Astrocyte (in vitro differentiated cells and primary cell): ENCODE data around the gene EIF2B1. TPM values are rescaled to one million over a fixed set of nuclear protein-coding genes. Genes with fewer than 3 reads are reported as not detected.

Experiments used
- DNase-seq: peaks from one replicate; pipeline ENCODE4 v3.0.0-alpha.2; 2010; ENCODE audit warnings: low read depth
- FAIRE-seq: peaks from 2 replicates; lab custom pipeline; 2011; peaks lifted over from hg19 to GRCh38; lab: Jason Lieb, UNC
- H2AFZ ChIP-seq: 2 replicates; pipeline ENCODE4 v1.6.0; 2012; ENCODE audit warnings: low read depth, low read length, inconsistent platforms
- H3K27ac ChIP-seq: 2 replicates; pipeline ENCODE4 v1.5.1; 2011; ENCODE audit warnings: low read depth, low read length, inconsistent platforms
- H3K27me3 ChIP-seq: 2 replicates; pipeline ENCODE4 v1.6.0; 2011; ENCODE audit warnings: low read length, inconsistent platforms; ENCODE audit not compliant: insufficient read depth
- H3K36me3 ChIP-seq: 2 replicates; pipeline ENCODE4 v1.5.1; 2011; ENCODE audit warnings: low read length, inconsistent platforms; ENCODE audit not compliant: insufficient read depth
- H3K4me1 ChIP-seq: 2 replicates; pipeline ENCODE4 v1.5.1; 2011; ENCODE audit warnings: low read length, inconsistent platforms; ENCODE audit not compliant: insufficient read depth
- H3K4me2 ChIP-seq: 2 replicates; pipeline ENCODE4 v1.6.0; 2012; ENCODE audit warnings: low read length, inconsistent platforms
- H3K4me3 ChIP-seq: 2 replicates; pipeline ENCODE4 v1.5.1; 2011; ENCODE audit warnings: low read depth, mild to moderate bottlenecking, low read length, inconsistent platforms; ENCODE audit not compliant: insufficient read depth
- H3K79me2 ChIP-seq: 2 replicates; pipeline ENCODE4 v1.6.0; 2012; ENCODE audit warnings: mild to moderate bottlenecking, low read length, inconsistent platforms; ENCODE audit not compliant: insufficient read depth
- H3K9ac ChIP-seq: 2 replicates; pipeline ENCODE4 v1.6.0; 2012; ENCODE audit warnings: mild to moderate bottlenecking, low read length, inconsistent platforms
- H3K9me3 ChIP-seq: 2 replicates; pipeline ENCODE4 v1.5.1; 2012; ENCODE audit warnings: low read depth, mild to moderate bottlenecking, low read length, inconsistent platforms; ENCODE audit not compliant: insufficient read depth
- H4K20me1 ChIP-seq: 2 replicates; pipeline ENCODE4 v1.6.0; 2012; ENCODE audit warnings: low read length, inconsistent platforms; ENCODE audit not compliant: insufficient read depth
- H3K27ac Mint-ChIP-seq: one replicate; pipeline ENCODE4 v1.8.0; 2021; ENCODE audit warnings: mild to moderate bottlenecking, mixed read lengths; ENCODE audit not compliant: unreplicated experiment
- H3K27me3 Mint-ChIP-seq: one replicate; pipeline ENCODE4 v1.8.0; 2021; ENCODE audit warnings: low read depth, mixed read lengths; ENCODE audit not compliant: unreplicated experiment
- H3K36me3 Mint-ChIP-seq: one replicate; pipeline ENCODE4 v1.8.0; 2021; ENCODE audit warnings: low read depth, mixed read lengths; ENCODE audit not compliant: unreplicated experiment
- H3K4me1 Mint-ChIP-seq: one replicate; pipeline ENCODE4 v1.8.0; 2021; ENCODE audit warnings: low read depth, mixed read lengths; ENCODE audit not compliant: unreplicated experiment
- H3K4me3 Mint-ChIP-seq: one replicate; pipeline ENCODE4 v1.8.0; 2021; ENCODE audit warnings: mild to moderate bottlenecking, moderate library complexity, mixed read lengths; ENCODE audit not compliant: unreplicated experiment
- H3K9me3 Mint-ChIP-seq: one replicate; pipeline ENCODE4 v1.8.0; 2021; ENCODE audit warnings: mild to moderate bottlenecking, mixed read lengths; ENCODE audit not compliant: unreplicated experiment
- CTCF ChIP-seq: IDR thresholded peaks from 2 replicates; pipeline ENCODE4 v1.5.1; 2011; ENCODE audit warnings: low read depth, mild to moderate bottlenecking, inconsistent platforms, low read length, moderate library complexity; ENCODE audit not compliant: insufficient read depth
- EZH2 ChIP-seq: IDR thresholded peaks from 2 replicates; pipeline ENCODE4 v1.6.1; 2012; ENCODE audit warnings: mild to moderate bottlenecking, low read length, inconsistent platforms; ENCODE audit not compliant: insufficient read depth
- total RNA-seq: library from RNA; stranded (reverse); gene quantifications from 2 replicates; pipeline ENCODE4 v1.2.1, GENCODE V29; 2021

The EIF2B1 gene
- total RNA-seq, 1 donor from 2014 or later = 49.3 TPM

GRCh38 chr12:123576611-123577010 is 56.9 kb downstream of the EIF2B1 start:
- no peak overlapping the region for H3K27ac Mint-ChIP-seq
- Histone ChIP-seq H4K20me1 (no peaks in the 10 kb centered on the region), H3K27ac (no peak overlapping the region), H3K4me2 (no peak overlapping the region), H2AFZ (no peak overlapping the region), H3K27me3 (no peaks in the 10 kb centered on the region), H3K79me2 (no peaks in the 10 kb centered on the region), H3K4me1 (no peaks in the 10 kb centered on the region), H3K9me3 (no peaks in the 10 kb centered on the region), H3K4me3 (no peak overlapping the region), H3K36me3 (no peaks in the 10 kb centered on the region), H3K9ac (no peak overlapping the region)
- H3K4me3 Mint-ChIP-seq = peak overlapping the region; percentile 0
- no peaks in the 10 kb centered on the region for H3K9me3 Mint-ChIP-seq
- H3K36me3 Mint-ChIP-seq = peaks cover 4% of the 10 kb centered on the region
- TF ChIP-seq CTCF = no peak
- no peak for TF ChIP-seq EZH2
- FAIRE-seq (no peak), DNase-seq (peak; percentile 19)
- H3K4me1 Mint-ChIP-seq = peaks cover 2% of the 10 kb centered on the region
- H3K27me3 Mint-ChIP-seq = no peaks in the 10 kb centered on the region

- H3K9ac ChIP-seq = no peak overlapping the region
- no peak for TF ChIP-seq CTCF
- no peak for TF ChIP-seq EZH2
- Mint-ChIP-seq H3K9me3 (no peaks in the 10 kb centered on the region), H3K4me3 (peak overlapping the region; percentile 0), H3K4me1 (peaks cover 13% of the 10 kb centered on the region), H3K27ac (no peak overlapping the region), H3K36me3 (peaks cover 4% of the 10 kb centered on the region), H3K27me3 (no peaks in the 10 kb centered on the region)
- no peaks in the 10 kb centered on the region for H3K4me1 ChIP-seq
- no peak overlapping the region for H3K4me3 ChIP-seq
- DNase-seq (no peak), FAIRE-seq (no peak)
- H2AFZ ChIP-seq = no peak overlapping the region
- no peak overlapping the region for H3K4me2 ChIP-seq
- H3K36me3 ChIP-seq = no peaks in the 10 kb centered on the region
- H3K9me3 ChIP-seq = no peaks in the 10 kb centered on the region
- H3K27me3 ChIP-seq = no peaks in the 10 kb centered on the region
- H3K27ac ChIP-seq = no peak overlapping the region
- no peaks in the 10 kb centered on the region for H3K79me2 ChIP-seq
- H4K20me1 ChIP-seq = no peaks in the 10 kb centered on the region
Observed at GRCh38 chr12:123573870-123574269, 59.6 kb downstream of the EIF2B1 start.

- H3K79me2 ChIP-seq = no peaks in the 10 kb centered on the region
- no peak overlapping the region for H3K4me3 ChIP-seq
- Mint-ChIP-seq H3K4me3 (no peak overlapping the region), H3K9me3 (no peaks in the 10 kb centered on the region), H3K4me1 (peaks cover 13% of the 10 kb centered on the region), H3K36me3 (peaks cover 4% of the 10 kb centered on the region), H3K27me3 (no peaks in the 10 kb centered on the region), H3K27ac (no peak overlapping the region)
- TF ChIP-seq CTCF = no peak
- TF ChIP-seq EZH2 = no peak
- H3K9me3 ChIP-seq = no peaks in the 10 kb centered on the region
- H3K4me1 ChIP-seq = no peaks in the 10 kb centered on the region
- FAIRE-seq (no peak), DNase-seq (no peak)
- no peak overlapping the region for H3K9ac ChIP-seq
- H2AFZ ChIP-seq = no peak overlapping the region
- H3K27ac ChIP-seq = no peak overlapping the region
- no peaks in the 10 kb centered on the region for H3K36me3 ChIP-seq
- no peaks in the 10 kb centered on the region for H4K20me1 ChIP-seq
- no peak overlapping the region for H3K4me2 ChIP-seq
- H3K27me3 ChIP-seq = no peaks in the 10 kb centered on the region
Observed at GRCh38 chr12:123572391-123572790, 61.1 kb downstream of the EIF2B1 start.
